NCI-H2196 treated with DMSO at 0.1 percent for 48 hours (cell line): ENCODE results near the gene LRRC26.

Experiments
- DNase-seq: peaks from one replicate; lab custom pipeline; 2025; ENCODE audit not compliant: unreplicated experiment; lab: John Stamatoyannopoulos, UW

The LRRC26 gene

DNA sequence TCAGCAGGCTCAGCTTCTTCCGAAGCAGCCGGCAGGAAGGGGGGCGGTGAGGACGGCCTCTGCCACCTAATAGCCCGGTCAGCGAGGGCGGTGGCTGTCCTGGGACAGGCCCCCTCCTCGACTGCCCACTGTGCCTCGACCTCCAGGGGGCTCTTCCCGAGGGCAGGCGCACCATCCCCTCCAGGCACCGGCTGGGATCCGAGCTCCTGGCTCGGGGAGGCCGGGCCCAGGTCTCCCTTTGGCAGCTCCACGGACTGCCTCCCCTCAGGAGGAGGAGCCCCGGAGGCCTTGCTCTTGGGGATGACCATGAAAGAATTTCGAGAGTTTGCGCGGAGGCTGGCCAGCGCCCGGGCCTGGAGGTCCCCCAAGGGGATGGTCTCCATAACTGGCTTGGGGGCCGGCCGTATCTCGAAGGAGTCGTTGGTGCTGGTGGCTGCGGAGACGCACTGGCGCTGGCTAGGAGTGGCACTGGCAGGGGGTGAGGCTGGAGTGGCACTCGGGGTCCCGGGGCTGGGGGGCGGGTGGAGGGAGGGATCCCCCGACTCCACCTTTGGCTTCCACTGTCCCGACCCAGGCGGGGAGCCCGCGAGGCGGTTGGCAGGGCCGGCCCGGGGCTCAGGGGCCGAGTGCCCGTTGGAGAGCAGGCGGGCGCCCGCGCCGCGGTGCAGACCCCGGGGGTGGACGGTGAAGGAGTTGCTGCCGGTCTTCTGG, 29.7 kb upstream of the LRRC26 start:
- DNase-seq = no peak

DNA sequence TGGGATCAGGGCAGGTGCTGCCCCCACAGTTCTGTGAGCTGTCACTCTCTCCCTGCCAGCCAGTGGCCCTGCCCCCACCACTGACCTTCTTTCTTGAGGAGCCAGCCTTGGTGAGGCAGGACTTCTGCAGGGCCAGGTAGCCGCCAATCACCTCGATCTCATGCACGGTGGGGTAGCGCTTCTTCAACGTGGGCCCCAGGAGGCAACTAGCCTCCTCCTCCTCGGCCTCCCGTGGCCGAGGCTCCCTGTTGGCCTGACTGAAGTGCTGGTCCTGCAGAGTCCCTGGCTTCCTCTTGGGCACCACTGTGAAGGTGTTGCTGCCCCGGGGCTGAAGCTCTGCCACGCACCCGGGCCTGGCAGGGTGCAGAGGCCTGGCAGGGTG, 29.0 kb upstream of the LRRC26 start:
- DNase-seq = no peak

DNA sequence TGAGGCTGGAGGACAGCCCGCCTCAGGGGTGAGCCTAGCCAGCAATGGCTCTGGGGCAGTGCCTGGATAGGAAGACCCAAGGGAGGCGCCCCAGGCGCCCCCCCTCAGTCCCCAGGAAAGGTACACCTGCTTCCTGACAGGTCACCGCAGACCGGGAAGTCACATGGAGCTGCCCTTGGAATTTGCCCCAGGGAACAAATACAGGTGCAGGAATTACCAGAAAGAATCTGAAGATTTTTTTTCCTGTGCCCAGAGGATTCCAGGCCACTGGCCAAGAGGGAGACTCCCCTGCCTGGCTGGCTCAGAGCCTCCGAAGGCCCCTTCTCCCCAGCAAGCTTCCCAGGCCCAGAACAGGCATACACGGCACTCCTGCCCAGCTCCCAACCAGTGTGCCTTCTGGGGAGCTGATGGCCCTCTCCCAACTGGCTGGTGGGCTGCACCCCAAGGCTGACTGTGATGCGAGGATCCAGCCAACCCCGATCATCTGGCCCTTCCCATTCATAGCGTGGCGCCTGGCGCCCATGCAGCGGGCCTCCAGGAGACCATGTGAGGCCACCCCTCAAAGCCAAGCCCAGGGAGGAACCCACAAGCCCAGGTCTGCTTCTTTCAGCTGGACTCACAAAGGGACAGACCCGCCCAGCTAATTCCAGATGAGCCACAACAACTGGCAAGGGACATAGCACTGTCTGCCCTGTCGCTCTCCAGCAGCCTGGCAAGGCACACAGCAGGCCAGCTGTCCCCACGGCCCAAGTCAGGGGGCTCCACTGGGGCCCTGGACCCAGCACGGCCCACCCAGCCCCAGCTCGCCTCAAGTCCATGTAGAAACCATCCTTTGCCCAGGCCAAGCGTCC, 28.4 kb upstream of the LRRC26 start:
- DNase-seq = no peak

DNA sequence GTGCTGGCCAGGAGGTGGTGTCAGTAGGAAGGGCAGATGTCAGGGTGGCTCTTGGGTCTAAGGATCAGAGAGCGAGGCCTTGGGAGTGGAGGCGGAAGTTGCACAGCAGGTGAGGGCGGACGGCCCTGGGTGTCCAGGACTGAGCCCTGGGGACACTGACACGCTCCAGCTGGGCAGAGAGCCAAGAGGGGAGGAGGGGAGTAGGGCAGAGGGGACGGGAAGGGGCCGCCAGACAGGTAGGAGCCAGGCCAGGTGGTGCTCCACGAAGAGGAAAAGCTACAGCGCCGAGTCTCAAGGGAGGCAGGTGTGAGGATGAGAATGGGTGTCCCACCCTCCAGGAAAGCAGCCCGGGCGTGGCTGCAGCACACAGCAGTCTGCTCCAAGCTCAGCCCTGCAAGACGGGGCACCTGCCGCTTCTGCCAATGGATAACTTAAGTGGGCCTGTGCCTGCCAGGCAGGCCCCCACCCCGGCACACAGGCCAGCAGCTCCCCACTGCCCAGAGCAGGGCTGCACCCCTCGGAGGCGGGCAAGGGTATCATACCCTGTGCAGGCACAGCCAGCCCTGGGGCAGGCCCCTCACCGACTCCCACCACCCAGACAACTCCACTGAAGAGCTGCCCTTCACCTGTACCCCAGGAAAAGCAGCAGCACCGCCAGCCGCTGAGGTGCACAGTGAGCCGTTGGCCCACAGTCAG, 25.8 kb upstream of the LRRC26 start:
- DNase-seq = peak; percentile 84

DNA sequence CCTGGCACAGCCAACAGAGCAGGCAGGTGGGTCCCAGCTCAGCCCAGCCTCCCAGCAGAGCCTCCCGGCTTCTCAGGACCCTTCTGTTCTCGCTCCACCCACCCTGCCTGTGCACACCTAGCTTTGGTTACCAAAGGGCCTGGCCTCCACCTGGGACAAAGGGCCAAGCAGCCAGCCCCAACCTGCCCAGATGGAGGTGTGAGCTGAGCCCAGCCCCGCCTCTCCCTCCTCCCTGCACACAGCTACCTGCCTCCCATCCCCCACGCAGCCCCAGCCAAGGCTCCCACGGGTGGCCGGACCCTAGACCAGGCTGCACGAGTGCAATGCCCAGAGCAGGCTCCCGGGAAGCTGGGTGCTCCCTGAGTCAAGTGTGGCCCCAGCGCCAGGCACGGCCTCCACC, 25.1 kb upstream of the LRRC26 start:
- DNase-seq = peak; percentile 66

DNA sequence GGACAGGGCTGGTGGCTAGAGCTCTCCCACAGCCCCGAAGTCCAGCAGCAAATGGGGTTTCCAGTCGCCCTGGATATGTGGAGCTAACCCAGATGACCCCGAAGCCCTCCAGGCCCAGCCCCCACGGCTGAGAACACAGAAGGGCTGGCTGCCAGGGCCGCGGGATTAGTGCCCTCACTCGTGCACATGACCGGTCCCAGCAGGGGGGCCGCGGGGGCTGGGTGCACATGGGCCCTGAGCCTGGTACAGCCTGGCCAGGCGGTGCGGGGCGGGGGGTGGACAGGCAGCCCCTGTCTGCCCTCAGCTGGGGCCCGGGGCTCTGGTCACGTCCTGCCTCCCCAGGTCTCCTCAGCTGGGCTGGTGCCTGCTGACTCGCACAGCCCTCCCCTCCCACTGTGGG, 24.5 kb upstream of the LRRC26 start:
- no peak for DNase-seq

DNA sequence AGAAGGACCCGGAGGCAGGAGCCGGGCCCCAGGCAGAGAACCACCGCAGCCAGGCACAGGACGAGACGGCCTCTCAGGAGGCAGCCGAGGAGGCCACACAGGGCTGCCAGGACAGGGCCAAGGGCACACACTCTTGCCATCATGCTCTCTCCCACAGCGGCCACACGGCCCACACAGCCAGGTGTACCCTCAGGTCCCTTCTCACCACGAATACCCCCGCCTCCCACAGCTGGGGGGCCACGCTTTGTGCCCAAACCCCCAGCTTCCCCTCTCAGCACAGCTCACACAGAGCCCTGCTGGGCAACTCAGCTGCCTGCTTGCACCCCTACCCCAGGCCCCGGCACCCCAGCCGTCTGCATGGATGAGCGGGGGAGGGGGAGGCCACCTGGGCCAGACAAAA, 23.9 kb upstream of the LRRC26 start:
- DNase-seq = no peak

DNA sequence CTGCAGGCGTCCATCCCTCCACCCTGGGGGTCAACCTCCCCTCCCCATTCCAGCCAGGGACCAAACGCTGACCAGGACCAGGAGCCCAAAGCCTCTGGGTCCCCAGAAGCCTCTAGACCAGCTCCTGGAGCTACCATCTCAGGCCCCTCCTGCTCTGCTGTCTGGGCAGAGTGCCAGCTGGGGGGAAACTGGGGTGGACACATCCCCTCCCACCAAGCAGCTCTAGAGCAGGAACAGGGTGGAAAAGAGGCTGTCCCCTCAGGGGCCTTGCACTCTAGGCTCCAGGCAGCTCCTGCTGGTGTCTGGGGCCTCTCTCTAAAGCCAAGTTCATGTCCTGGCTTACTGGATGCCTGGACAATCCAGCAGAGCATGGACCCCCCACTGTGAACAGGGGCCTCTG, 23.0 kb upstream of the LRRC26 start:
- no peak for DNase-seq

DNA sequence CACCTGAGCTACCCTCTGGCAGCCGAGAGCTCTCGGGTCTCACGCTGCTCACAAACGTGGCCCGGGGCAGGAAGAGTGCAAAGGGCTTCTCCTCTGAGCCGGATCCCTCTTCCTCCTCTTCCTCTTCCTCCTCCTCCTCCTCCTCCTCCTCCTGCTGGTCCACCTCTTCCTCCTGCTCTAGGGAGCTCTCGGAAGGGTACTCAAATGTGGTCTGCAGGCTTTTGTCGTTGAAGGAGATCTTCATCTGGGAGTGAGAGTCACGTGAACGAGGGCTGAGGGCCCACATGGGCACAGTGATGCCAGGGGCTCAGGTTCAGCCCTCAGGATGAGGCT, 22.6 kb upstream of the LRRC26 start:
- DNase-seq = no peak

DNA sequence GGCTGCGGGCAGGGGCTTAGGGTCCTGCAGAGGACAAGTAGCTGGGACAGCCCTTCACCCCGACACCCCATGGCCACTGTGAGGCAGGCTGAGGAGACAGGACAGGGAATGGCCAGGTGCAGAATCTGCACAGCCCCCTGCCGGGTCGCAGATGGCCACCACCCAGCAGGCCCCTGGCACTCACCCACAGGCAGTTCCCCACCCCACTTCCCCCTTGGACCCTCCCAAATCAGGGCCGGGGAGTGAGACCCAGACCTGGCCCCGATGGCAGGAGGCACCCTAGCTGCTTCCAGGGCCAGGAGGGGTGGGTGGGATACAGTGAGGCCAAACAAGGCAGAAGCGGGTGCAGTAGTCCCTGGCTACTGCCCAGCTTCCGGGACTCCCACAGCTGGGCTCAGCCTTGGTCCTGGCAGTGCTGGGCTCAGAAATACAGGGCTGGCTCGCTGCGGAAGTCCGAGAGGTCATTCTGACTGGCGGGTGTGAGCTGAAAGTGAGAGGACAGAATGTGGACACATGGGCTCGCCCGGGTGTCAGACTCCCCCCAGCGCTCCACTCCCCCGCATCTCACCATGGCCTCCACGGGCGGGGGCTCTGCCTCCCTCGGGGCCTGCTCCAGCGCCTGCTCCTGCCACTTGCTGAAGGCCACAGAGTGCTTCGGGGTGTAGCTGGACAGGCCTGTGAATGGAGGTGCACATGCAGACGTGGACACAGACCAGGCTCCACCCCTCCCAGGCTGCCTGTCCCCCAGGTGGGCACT, 22.0 kb upstream of the LRRC26 start:
- no peak for DNase-seq

DNA sequence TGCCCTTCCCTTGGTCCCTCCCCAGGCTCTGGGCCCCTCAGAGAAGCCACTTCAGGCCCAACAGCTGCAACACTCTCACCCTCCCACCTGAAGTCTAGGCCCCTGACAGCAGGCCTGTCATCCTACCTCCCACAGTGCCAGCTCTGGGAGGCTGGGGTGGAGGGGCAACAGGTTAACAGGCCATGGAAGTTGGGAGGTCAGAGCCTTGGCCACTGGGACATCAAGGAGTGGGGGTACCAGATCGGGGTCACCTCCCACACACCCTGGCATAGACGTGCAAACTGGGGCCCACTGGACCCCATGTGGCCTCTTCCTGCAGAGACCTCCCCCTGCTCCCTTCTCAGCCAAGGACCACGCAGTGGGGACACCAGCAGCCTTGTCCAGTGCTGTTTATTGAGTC, 21.4 kb upstream of the LRRC26 start:
- no peak for DNase-seq

DNA sequence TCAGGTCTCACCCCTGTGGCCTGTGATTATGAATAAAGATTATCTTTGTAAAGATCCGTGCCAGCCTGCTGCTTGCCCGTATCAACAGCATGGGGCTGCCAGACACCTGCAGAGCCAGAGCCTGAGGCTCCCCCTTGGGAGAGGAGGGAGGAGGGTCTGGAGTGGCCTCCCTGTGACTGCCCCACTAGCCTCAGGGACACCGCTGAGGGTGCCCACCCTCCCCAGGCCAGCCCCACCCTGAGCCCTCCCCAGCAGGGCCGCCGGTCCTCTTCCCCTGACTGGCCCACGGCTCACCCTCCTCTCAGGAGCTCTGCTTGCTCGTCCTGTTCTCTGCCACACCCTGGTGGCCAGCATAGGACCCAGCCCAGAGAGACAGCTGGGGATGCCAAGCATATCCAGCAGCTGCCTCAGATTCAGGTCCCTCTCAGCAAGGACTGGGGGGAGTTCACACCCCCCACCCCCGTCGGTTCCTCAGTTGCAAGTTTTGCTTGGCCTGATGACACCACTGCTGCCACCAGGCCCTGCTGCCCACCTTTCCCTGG, 20.5 kb upstream of the LRRC26 start:
- no peak for DNase-seq

DNA sequence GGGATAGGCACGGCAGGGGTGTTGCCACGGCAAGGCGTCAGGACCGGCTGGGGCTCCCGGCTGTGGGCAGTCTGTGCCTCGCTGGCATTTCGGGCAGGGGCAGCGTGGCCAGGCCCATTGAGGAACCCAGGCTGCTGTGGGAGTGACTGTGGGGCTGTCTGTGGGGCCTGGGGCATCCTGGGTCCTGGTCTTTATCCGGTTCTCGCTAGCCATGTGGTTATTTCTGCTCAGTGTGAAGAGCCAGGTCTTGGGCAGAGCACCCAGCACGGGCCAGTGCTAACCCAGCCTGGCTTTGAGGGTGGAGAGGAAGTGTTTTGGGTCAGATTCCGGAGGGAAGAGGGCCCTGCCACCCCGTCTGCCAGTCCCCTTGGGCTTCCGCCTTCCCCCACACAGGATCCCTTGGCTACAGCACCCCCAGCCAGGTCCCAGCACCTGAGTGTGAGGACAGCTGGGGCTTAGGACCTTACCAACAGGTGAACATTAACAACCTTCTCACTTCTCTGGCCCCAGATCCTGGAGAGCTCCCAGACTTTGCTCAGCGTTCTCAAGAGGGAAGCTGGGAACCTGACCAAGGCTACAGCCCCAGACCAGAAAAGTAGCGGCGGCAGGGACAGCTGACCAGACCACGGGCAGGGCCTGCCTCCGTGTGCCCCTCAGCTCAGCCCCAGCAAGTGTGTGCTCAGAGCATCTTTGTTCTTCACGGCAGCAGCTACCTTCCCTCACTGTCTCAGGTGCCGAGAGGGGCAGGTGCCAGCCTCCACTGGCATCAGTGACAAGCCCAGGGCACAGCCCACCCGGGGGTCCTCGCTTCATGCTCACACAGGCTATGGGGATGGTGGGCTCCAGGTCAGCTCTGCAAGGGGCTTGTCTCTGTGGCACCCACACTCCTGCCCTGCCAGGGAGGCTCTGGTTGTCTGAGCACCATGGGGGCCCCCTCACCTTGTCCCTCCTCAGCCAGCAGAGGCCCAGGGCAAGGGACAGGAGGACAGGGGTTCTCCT, 19.7 kb upstream of the LRRC26 start:
- no peak for DNase-seq

DNA sequence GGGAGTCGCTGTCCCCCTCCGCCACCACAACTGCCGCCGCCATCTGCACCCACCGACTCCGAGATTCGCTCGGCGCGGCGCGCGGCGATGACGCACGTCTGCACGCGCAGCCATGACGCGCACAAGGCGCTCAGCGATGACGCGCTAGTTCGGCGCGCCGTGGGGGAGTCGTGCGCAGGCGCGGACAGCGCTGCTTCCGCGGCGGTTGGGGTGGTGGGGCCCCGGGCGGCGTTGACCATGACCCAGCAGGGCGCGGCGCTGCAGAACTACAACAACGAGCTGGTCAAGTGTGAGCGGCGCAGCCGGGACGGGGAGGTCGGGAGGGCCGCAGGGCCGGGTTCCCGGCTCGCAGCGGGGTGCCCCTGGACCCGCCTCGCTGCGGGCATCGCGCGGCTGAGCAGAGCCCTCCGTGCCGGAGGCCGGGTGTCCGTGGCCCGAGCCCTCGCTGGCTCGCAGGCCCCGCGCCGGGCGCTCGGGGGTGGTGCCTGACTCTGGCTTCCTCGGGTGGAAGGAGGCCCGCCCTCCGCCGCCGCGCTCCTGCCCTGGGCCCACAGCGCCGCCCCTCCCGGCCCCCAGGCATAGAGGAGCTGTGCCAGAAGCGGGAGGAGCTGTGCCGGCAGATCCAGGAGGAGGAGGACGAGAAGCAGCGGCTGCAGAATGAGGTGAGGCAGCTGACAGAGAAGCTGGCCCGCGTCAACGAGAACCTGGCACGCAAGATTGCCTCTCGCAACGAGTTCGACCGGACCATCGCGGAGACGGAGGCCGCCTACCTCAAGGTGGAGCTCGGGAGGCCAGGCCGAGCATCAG, 18.8 kb upstream of the LRRC26 start, which contains the start of the genes ANAPC2 and SSNA1:
Gene ANAPC2 (minus strand): TSS at position 71 of the 807 bp plus-strand sequence. CDS start 28 bp downstream, at position 43.
Gene SSNA1 (plus strand): TSS at position 187 of the 807 bp plus-strand sequence. CDS start 51 bp downstream, at position 238.
- DNase-seq = peak; percentile 74

DNA sequence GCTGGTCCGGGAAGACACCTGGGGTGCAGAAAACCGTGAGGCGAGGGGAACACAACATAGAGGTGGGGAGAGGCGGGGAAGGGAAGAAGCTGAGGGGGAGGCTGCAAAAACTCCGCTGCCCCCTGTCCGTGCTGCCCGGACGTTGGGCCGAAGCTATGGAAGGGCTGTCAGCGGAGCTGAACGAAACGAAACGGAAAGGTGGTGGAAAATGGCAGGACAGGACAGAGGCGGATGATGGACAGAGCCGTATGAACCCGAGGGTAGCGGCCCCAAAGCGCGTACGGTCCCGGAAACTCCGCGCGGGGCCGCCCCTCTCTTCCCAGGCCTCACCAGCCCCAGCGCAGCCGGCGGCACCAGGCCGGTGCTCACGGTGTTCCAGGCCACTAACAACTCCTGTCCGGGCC, 18.2 kb upstream of the LRRC26 start:
- no peak for DNase-seq

DNA sequence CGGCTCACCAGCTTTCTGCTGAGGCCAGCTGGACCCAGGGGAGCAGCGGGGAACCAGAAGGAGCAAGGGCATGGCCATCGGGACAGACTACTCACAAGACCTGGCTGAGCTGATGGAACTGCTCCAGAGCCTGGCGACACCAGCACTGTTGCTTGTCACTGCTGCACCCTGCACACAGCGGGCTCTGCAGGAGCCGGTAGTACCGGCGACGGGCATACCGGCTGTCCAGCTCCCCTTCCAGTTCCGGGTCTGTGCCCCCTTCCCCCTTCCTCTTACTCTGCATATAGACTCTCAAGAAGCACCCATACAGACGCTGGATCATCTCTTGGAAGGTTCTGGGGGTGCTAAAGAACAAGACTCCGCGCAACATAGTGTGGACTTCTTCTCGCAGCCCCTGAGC, 17.5 kb upstream of the LRRC26 start:
- no peak for DNase-seq

DNA sequence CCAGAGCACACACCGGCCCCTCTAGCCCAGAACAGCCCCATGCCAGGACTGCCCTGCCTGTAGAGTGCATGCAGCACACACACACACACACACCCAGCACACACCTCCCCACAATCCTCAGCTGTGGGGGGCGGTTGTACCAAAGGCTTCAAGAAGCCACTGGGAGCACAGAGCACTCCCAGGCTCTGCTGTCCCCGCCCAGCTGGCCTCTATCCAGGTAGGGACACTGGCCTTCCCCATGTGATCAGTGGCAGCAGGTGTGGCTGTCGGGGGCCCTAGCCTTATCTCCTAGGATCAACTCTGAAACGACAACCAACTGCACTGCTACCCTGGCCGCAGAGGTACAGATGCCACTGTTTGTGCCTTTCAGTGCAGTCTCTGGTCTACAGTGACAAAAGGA, 16.5 kb upstream of the LRRC26 start:
- no peak for DNase-seq

DNA sequence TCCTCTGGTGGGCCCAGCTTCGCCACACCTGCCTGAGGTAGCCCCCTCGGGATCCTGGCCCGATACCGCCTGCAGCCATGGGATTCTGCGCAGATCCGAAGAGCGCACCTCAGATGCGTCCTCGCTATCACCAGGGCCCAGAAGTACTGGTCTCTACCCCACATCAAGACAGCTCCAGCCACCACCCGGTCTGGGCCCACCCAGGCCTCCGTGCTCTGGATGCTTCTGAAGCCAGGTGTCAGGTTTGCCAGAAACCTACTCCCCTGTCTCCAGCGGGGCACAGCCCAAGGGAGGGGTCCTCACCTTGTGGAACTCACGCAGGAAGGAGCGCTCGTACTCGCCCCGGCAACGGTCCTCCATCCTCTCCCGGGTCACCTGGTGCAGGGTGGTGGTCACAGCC, 16.1 kb upstream of the LRRC26 start:
- DNase-seq = no peak
